HepG2 (cell line): Measurements from ENCODE around the gene TRIM27. TPM values are rescaled to one million over a fixed set of nuclear protein-coding genes. Genes with fewer than 3 reads are reported as not detected.
A peak's percentile ranks its signal among the peaks of the same experiment; 100 is the strongest.
"Not testable (repeated sequence)": the region's sequence is repeated elsewhere in the genome, so short reads cannot be mapped to it uniquely, and the experiment has no call there.

Experiments used
- ATAC-seq: fragments of 200-7000 bp; cut with Tn5 transposase; 3 replicates; pipeline ENCODE4 v1.9.1; 2020; ENCODE audit warnings: mild to moderate bottlenecking, moderate library complexity
- BruUV-seq: library from RNA; stranded (reverse); fragments of 400-500 nt; replicated peaks from 2 replicates; lab custom pipeline; 2021; lab: Mats Ljungman, UMichigan
- CTCF ChIA-PET: fragments of 300-600 bp; formaldehyde crosslinking; extraction: SDS; loops from one replicate; lab custom pipeline; 2021; ENCODE audit warnings: low total read pairs, inconsistent platforms, low intra/inter-chr PET ratio; lab: Yijun Ruan, JAX
- POLR2A ChIA-PET: fragments of 350-600 bp; sonication (Branson Sonifier 250); formaldehyde crosslinking; loops from one replicate; lab custom pipeline; 2020; ENCODE audit warnings: antibody characterized with exemption, inconsistent platforms; lab: Yijun Ruan, JAX
- DNase-seq: peaks from one replicate; pipeline ENCODE4 v3.0.0-alpha.2; 2015; ENCODE audit warnings: low spot score
- FAIRE-seq: peaks from 3 replicates; lab custom pipeline; 2011; peaks lifted over from hg19 to GRCh38; lab: Jason Lieb, UNC
- H2AFZ ChIP-seq: one replicate; pipeline ENCODE4 v1.6.1; 2011; ENCODE audit warnings: low read length, inconsistent platforms
- H3K27ac ChIP-seq: fragments of 300-600 bp; 3 replicates; pipeline ENCODE4 v1.8.0; 2011; ENCODE audit warnings: mixed run types, mild to moderate bottlenecking, mixed read lengths, low read length, inconsistent platforms; ENCODE audit not compliant: insufficient read depth; ENCODE audit errors: extremely low read length
- H3K27me3 ChIP-seq, 2 experiments: fragments of 200-600 bp in 1 of 2; 2 replicates in 1 of 2; 3 replicates in 1 of 2; pipeline versions ENCODE4 v1.6.0 to v1.8.0; 2011; ENCODE audit warnings: low read length in 2 of 2, mild to moderate bottlenecking in 2 of 2, moderate library complexity in 2 of 2, inconsistent platforms in 1 of 2; ENCODE audit not compliant: insufficient read depth in 2 of 2, control insufficient read depth in 1 of 2
- H3K36me3 ChIP-seq, 2 experiments: fragments of 200-600 bp in 1 of 2; replicated peaks in 1 of 2; 2 replicates in 1 of 2; 3 replicates in 1 of 2; pipeline versions ENCODE4 v1.5.1 to v1.8.0; 2011; ENCODE audit warnings: low read length in 2 of 2, inconsistent platforms in 1 of 2; ENCODE audit not compliant: insufficient read depth in 2 of 2, control insufficient read depth in 1 of 2
- H3K4me1 ChIP-seq: 2 replicates; pipeline ENCODE4 v1.5.1; 2012; ENCODE audit warnings: low read length, inconsistent platforms; ENCODE audit not compliant: insufficient read depth
- H3K4me2 ChIP-seq: 2 replicates; pipeline ENCODE4 v1.6.0; 2011; ENCODE audit warnings: low read depth, low read length, inconsistent platforms
- H3K4me3 ChIP-seq, 3 experiments: fragments of 200-600 bp in 1 of 3; sonication (generic), shearing (Covaris generic) in 1 of 3; replicated peaks in 1 of 3; 2 replicates each; pipeline ENCODE4 v1.5.1; 2011 to 2016; ENCODE audit warnings: low read length in 3 of 3, inconsistent platforms in 2 of 3, low read depth in 2 of 3, mild to moderate bottlenecking in 2 of 3, control low read depth in 1 of 3, mixed read lengths in 1 of 3; ENCODE audit not compliant: insufficient read depth in 1 of 3
- H3K79me2 ChIP-seq: one replicate; pipeline ENCODE4 v1.6.1; 2011; ENCODE audit warnings: low read length, inconsistent platforms; ENCODE audit not compliant: insufficient read depth
- H3K9ac ChIP-seq: 2 replicates; pipeline ENCODE4 v1.6.0; 2011; ENCODE audit warnings: mild to moderate bottlenecking, low read depth, low read length, inconsistent platforms; ENCODE audit not compliant: insufficient read depth
- H3K9me3 ChIP-seq: 2 replicates; pipeline ENCODE4 v1.5.1; 2012; ENCODE audit warnings: mild to moderate bottlenecking, low read length
- H4K20me1 ChIP-seq: 2 replicates; pipeline ENCODE4 v1.6.0; 2011; ENCODE audit warnings: inconsistent platforms, mild to moderate bottlenecking, low read length, moderate library complexity; ENCODE audit not compliant: insufficient read depth
- ARID4A ChIP-seq: sonication (generic); formaldehyde crosslinking; IDR thresholded peaks from 2 replicates; pipeline ENCODE4 v1.5.0; 2020; ENCODE audit warnings: mild to moderate bottlenecking, missing genetic modification reagents, borderline replicate concordance
- MED1 ChIP-seq: sonication (generic); formaldehyde crosslinking; IDR thresholded peaks from 2 replicates; pipeline ENCODE4 v1.4.0; 2020; ENCODE audit warnings: missing genetic modification reagents
- NFYB ChIP-seq: sonication (generic); formaldehyde crosslinking; IDR thresholded peaks from 2 replicates; pipeline ENCODE4 v1.4.0; 2020; ENCODE audit warnings: missing genetic modification reagents
- WGBS: methylation state at CpG from one replicate; pipeline ENCODE4 v1.1.6; 2017; ENCODE audit warnings: low lambda C conversion rate; 5-methylcytosine and 5-hydroxymethylcytosine counted together
- in situ Hi-C: cut with HindIII; loops from 2 replicates; pipeline ENCODE4 v1.10.0; 2017; ENCODE audit warnings: low pct_unique_long_range_greater_than_20kb; ENCODE audit not compliant: extremely low pct_ligation_motif_present
- intact Hi-C: fragments of 100-400 bp; cut with micrococcal nuclease; formaldehyde crosslinking; loops from one replicate; pipeline ENCODE4 v1.10.0; 2022; ENCODE audit not compliant: unreplicated experiment
- polyA plus RNA-seq, 8 experiments: library from polyadenylated mRNA; depleted of rRNA in 3 of 8; stranded (reverse) in 7 of 8; unstranded in 1 of 8; fragments of >200 nt; fragmentation: Illumina TruSeq in 4 of 8; extraction: Trizol in 4 of 8; gene quantifications; 2 replicates each; pipeline versions ENCODE4 v1.2.1 to v1.2.3, GENCODE V29; 2011 to 2016; ENCODE audit warnings: low read depth in 4 of 8, missing spikeins in 1 of 8, mixed read lengths in 1 of 8; ENCODE audit not compliant: insufficient read depth in 1 of 8
- total RNA-seq, 5 experiments: library from RNA; depleted of rRNA; stranded (reverse); fragments of >200 nt; fragmentation: Illumina TruSeq; extraction: Trizol; gene quantifications; 2 replicates each; pipeline ENCODE4 v1.2.3, GENCODE V29; 2016; ENCODE audit warnings: low read depth in 1 of 5

Gene TRIM27
- total and polyA plus RNA-seq, 2 of the 13 experiments (the other 11 are each of a cell fraction or from before 2014, with no cell fraction given): 88.6 to 112 TPM

DNA sequence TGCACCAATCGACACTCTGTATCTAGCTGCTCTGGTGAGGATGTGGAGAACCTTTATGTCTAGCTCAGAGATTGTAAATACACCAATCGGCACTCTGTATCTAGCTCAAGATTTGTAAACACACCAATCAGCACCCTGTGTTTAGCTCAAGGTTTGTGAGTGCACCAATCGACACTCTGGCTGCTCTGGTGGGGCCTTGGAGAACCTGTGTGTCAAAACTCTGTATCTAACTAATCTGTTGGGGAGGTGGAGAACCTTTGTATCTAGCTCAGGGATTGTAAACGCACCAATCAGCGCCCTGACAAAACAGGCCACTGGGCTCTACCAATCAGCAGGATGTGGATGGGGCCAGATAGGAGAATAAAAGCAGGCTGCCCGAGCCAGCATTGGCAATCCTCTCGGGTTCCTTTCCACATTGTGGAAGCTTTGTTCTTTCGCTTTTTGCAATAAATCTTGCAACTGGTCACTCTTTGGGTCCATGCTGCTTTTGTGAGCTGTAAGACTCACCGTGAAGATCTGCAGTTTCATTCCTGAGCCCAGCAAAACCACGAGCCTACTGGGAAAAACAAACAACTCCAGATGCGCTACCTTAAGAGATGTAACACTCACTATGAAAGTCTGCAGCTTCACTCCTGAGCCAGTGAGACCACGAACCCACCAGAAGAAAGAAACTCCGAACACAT lies 34.9 kb upstream of the TRIM27 start (continued):
- TF ChIP-seq MED1: 0 out of 2 replicates have a peak, but pooled peaks have one; percentile 25
- peak; percentile 16; the same call in 1 of the 2 replicates for TF ChIP-seq ARID4A (CRISPR knock-in tag)
- peak; percentile 77; the same call in 1 of the 2 replicates for TF ChIP-seq NFYB (CRISPR knock-in tag)

- H3K27ac ChIP-seq, FAIRE-seq, CTCF ChIA-PET, H3K9ac ChIP-seq, BruUV-seq, H2AFZ ChIP-seq, H4K20me1 ChIP-seq, H3K27me3 ChIP-seq, intact Hi-C loops, H3K36me3 ChIP-seq, H3K4me2 ChIP-seq, DNase-seq, ATAC-seq, H3K79me2 ChIP-seq, in situ Hi-C loops, H3K4me3 ChIP-seq, H3K9me3 ChIP-seq: not testable (repeated sequence)
- H3K4me1 ChIP-seq: peaks cover 32% of the 10 kb centered on the region
- WGBS: 91% methylated on average over 15 of the region's 24 CpGs
- POLR2A ChIA-PET: interaction anchor here (0.7 to 1.3 kb wide), 4 partner anchors 23 to 62 kb away, joined by 3 to 8 read pairs (median 4); partner anchors contain the start of gene TRIM27
Measured at GRCh38 chr6:28957795-28958314, 34.1 kb upstream of the TRIM27 start.
